GM13977 (cell line): Measurements from ENCODE around the gene ITSN1.
"Not testable (repeated sequence)": the region's sequence is repeated elsewhere in the genome, so short reads cannot be mapped to it uniquely, and the experiment has no call there.

Experiments
- DNase-seq: peaks from one replicate; pipeline ENCODE4 v3.0.0; 2012; ENCODE audit warnings: low spot score
- in situ Hi-C: fragments of 300-500 bp; cut with MboI; formaldehyde crosslinking; loops from one replicate; pipeline ENCODE4 v1.12.0; 2022; ENCODE audit warnings: low sequenced_read_pairs, low pct_unique_long_range_greater_than_20kb, mixed read lengths, inconsistent platforms; ENCODE audit not compliant: unreplicated experiment
- TF ChIP-seq, protein P1 (sequence below): IDR thresholded peaks from 2 replicates; pipeline ENCODE4 v1.5.1; 2012; ENCODE audit warnings: mild to moderate bottlenecking, control low read depth; ENCODE audit not compliant: insufficient read depth; ENCODE audit errors: extremely low read depth, missing control alignments

The ITSN1 gene

GRCh38 chr21:33924766-33925100 is 282.4 kb downstream of the ITSN1 start:
- no peak for DNase-seq
- TF ChIP-seq, protein P1, sequence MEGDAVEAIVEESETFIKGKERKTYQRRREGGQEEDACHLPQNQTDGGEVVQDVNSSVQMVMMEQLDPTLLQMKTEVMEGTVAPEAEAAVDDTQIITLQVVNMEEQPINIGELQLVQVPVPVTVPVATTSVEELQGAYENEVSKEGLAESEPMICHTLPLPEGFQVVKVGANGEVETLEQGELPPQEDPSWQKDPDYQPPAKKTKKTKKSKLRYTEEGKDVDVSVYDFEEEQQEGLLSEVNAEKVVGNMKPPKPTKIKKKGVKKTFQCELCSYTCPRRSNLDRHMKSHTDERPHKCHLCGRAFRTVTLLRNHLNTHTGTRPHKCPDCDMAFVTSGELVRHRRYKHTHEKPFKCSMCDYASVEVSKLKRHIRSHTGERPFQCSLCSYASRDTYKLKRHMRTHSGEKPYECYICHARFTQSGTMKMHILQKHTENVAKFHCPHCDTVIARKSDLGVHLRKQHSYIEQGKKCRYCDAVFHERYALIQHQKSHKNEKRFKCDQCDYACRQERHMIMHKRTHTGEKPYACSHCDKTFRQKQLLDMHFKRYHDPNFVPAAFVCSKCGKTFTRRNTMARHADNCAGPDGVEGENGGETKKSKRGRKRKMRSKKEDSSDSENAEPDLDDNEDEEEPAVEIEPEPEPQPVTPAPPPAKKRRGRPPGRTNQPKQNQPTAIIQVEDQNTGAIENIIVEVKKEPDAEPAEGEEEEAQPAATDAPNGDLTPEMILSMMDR = no peak
- in situ Hi-C loops = loop anchor here (25.0 kb wide), 1 partner anchor 688 kb away; the partner anchor contains the start of gene RCAN1

DNA sequence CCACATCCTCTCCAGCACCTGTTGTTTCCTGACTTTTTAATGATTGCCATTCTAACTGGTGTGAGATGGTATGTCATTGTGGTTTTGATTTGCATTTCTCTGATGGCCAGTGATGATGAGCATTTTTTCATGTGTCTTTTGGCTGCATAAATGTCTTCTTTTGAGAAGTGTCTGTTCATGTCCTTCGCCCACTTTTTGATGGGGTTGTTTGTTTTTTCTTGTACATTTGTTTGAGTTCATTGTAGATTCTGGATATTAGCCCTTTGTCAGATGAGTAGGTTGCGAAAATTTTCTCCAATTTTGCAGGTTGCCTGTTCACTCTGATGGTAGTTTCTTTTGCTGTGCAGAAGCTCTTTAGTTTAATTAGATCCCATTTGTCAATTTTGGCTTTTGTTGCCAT is 283.9 kb downstream of the ITSN1 start:
- in situ Hi-C loops, DNase-seq: not testable (repeated sequence)

DNA sequence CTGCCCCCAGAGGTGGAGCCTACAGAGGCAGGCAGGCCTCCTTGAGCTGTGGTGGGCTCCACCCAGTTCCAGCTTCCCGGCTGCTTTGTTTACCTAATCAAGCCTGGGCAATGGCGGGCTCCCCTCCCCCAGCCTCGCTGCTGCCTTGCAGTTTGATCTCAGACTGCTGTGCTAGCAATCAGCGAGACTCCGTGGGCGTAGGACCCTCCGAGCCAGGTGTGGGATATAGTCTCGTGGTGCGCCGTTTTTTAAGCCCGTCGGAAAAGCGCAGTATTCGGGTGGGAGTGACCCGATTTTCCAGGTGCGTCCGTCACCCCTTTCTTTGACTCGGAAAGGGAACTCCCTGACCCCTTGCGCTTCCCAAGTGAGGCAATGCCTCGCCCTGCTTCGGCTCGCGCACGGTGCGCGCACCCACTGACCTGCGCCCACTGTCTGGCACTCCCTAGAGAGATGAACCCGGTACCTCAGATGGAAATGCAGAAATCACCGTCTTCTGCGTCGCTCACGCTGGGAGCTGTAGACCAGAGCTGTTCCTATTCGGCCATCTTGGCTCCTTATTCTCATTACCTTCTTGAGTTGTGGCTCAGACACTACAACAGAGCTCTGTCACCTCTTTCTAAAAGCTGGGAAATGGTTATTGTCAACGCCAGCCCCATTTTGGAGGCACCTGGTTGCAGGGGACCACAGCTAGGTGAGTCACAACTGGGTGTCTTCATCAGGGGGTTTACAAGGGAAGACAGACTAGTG is 288.9 kb downstream of the ITSN1 start:
- in situ Hi-C loops, DNase-seq: not testable (repeated sequence)

GRCh38 chr21:33931799-33932390 is 289.6 kb downstream of the ITSN1 start:
- TF ChIP-seq, protein P1 = no peak
- peak; percentile 40 for DNase-seq
- in situ Hi-C loops = no loop called here

GRCh38 chr21:33932731-33933130 is 290.4 kb downstream of the ITSN1 start:
- TF ChIP-seq, protein P1 = no peak
- in situ Hi-C loops = no loop called here
- no peak for DNase-seq

DNA sequence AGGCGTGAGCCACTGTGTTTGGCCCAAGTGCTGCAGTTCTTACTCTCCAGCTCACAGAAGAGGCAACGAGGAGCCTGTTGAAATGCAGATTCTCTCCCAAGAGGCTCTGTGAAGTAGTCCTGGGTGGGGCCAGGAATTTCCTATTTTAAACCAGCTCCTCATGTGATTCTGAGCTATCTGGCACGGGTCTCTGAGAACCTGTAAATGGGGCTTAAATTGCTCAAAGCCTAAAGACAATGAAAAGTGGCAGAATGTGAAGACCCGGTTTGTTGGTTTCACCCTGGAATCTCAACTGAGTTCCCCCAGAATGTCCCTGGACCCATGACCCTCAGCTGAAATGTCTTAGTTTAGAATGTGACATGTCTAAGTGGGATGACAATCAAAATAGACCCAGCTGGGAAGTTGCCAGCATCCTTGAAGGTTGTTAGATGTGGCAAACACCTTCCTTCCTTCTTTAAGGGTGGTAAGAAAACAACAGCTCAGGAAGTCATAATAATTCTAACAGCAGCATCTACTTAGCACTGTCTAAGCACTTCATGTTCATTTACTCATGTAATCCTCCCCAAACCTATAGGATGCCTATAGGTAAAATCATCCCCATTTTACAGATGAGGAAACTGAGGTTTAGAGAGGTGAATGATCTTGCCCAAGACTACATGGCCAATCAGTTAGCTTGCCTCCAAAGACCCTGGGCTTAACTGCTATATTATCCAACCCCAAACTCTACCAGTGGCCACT is 294.2 kb downstream of the ITSN1 start:
- TF ChIP-seq, protein P1 = no peak
- no peak for DNase-seq
- in situ Hi-C loops = no loop called here

GRCh38 chr21:33937146-33937545 is 294.8 kb downstream of the ITSN1 start:
- in situ Hi-C loops = no loop called here
- no peak for DNase-seq
- TF ChIP-seq, protein P1 = no peak
